Measurements from ENCODE around the gene SGIP1. TPM values are rescaled to one million over a fixed set of nuclear protein-coding genes. Genes with fewer than 3 reads are reported as not detected.
"Not testable (repeated sequence)": the region's sequence is repeated elsewhere in the genome, so short reads cannot be mapped to it uniquely, and the experiment has no call there.

The SGIP1 gene
- total RNA-seq, 1 donor from 2014 or later: not detected

DNA sequence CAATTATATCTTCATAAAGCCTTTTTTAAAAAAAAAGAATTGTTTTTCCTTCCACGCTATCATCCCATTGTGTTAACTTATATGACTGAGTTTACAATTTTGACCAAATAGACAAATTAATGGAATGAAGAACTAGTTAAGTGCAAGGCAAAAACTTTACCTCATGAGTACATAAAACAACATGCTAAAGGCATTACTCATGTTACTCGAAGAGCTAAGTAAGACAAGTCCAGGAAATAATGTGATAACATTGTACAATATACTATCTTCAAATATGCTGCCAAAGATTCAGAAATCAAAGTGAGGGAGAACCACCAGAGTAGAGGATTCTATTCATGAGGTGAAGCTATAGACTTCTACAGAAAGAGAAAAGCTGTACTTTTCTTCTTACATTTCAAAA lies 194.1 kb downstream of the SGIP1 start:
- ChIA-PET CTCF (interaction anchor here (1.5 kb wide), 1 partner anchor 282 kb away, joined by 3 read pairs; no protein-coding TSS in a partner anchor), POLR2A (no interaction called here)
- H3K27ac Mint-ChIP-seq: no peak overlapping the region
- H3K27me3 Mint-ChIP-seq: peaks cover 11% of the 10 kb centered on the region
- intact Hi-C loops (cut with micrococcal nuclease): no loop called here
- ATAC-seq (ENCODE audit: low read depth): no peak
- no peaks in the 10 kb centered on the region for H3K9me3 Mint-ChIP-seq
- no peak for DNase-seq
- peaks cover 3% of the 10 kb centered on the region for H3K4me1 Mint-ChIP-seq
- TF ChIP-seq, protein P1, sequence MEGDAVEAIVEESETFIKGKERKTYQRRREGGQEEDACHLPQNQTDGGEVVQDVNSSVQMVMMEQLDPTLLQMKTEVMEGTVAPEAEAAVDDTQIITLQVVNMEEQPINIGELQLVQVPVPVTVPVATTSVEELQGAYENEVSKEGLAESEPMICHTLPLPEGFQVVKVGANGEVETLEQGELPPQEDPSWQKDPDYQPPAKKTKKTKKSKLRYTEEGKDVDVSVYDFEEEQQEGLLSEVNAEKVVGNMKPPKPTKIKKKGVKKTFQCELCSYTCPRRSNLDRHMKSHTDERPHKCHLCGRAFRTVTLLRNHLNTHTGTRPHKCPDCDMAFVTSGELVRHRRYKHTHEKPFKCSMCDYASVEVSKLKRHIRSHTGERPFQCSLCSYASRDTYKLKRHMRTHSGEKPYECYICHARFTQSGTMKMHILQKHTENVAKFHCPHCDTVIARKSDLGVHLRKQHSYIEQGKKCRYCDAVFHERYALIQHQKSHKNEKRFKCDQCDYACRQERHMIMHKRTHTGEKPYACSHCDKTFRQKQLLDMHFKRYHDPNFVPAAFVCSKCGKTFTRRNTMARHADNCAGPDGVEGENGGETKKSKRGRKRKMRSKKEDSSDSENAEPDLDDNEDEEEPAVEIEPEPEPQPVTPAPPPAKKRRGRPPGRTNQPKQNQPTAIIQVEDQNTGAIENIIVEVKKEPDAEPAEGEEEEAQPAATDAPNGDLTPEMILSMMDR (IDR thresholded peaks at IDR 0.05): no peak
- H3K4me3 Mint-ChIP-seq: no peak overlapping the region
- no peaks in the 10 kb centered on the region for H3K36me3 Mint-ChIP-seq (ENCODE audit: low read depth)

GRCh38 chr1:66728716-66729115 lies 194.8 kb downstream of the SGIP1 start:
- intact Hi-C loops (cut with micrococcal nuclease); H3K9me3 Mint-ChIP-seq; H3K4me1 Mint-ChIP-seq; POLR2A ChIA-PET; H3K36me3 Mint-ChIP-seq (ENCODE audit: low read depth); ATAC-seq (ENCODE audit: low read depth); H3K4me3 Mint-ChIP-seq; DNase-seq; H3K27ac Mint-ChIP-seq: not testable (repeated sequence)
- CTCF ChIA-PET: interaction anchor here (1.5 kb wide), 1 partner anchor 283 kb away, joined by 3 read pairs; no protein-coding TSS in a partner anchor
- H3K27me3 Mint-ChIP-seq: peaks cover 10% of the 10 kb centered on the region

- Mint-ChIP-seq H3K36me3 (ENCODE audit: low read depth) (no peaks in the 10 kb centered on the region), H3K4me3 (no peak overlapping the region), H3K9me3 (no peaks in the 10 kb centered on the region), H3K27me3 (peaks cover 10% of the 10 kb centered on the region), H3K27ac (no peak overlapping the region), H3K4me1 (peaks cover 3% of the 10 kb centered on the region)
- TF ChIP-seq, protein P1 (IDR thresholded peaks at IDR 0.05): no peak
- ATAC-seq (ENCODE audit: low read depth): no peak
- POLR2A ChIA-PET: no interaction called here
- intact Hi-C loops (cut with micrococcal nuclease): no loop called here
- CTCF ChIA-PET: interaction anchor here (1.5 kb wide), 1 partner anchor 283 kb away, joined by 3 read pairs; no protein-coding TSS in a partner anchor
- no peak for DNase-seq
Measured at GRCh38 chr1:66729119-66729518, 195.2 kb downstream of the SGIP1 start.

- intact Hi-C loops (cut with micrococcal nuclease): no loop called here
- no peaks in the 10 kb centered on the region for H3K9me3 Mint-ChIP-seq
- ChIA-PET CTCF (no interaction called here), POLR2A (no interaction called here)
- TF ChIP-seq, protein P1 (IDR thresholded peaks at IDR 0.05): no peak
- no peak overlapping the region for H3K4me3 Mint-ChIP-seq
- no peak overlapping the region for H3K27ac Mint-ChIP-seq
- peaks cover 10% of the 10 kb centered on the region for H3K27me3 Mint-ChIP-seq
- H3K36me3 Mint-ChIP-seq (ENCODE audit: low read depth): no peaks in the 10 kb centered on the region
- DNase-seq (no peak), ATAC-seq (ENCODE audit: low read depth) (no peak)
- H3K4me1 Mint-ChIP-seq: peaks cover 3% of the 10 kb centered on the region
Measured at GRCh38 chr1:66729523-66729922, 195.6 kb downstream of the SGIP1 start.

DNA sequence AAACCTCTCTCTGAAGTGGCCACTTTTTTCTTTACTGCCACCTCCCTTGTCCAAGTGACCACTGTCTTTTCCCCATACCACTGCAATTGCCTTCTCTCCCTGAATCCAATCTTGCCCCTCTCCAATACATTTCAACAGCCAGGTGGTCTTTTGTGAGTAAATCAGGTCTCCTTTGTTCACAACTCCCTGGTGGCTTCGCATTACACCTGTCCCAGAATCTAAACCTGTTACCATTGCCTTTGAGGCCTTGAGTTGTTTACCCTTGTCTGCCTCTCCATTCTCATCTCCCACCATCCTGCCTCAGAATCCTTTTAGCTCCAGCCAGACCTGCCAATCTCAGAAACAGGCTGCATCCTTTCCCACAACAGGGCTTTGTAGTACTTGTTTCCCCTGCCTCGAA lies 196.5 kb downstream of the SGIP1 start:
- peaks cover 10% of the 10 kb centered on the region for H3K27me3 Mint-ChIP-seq
- POLR2A ChIA-PET: no interaction called here
- no peak overlapping the region for H3K27ac Mint-ChIP-seq
- H3K4me1 Mint-ChIP-seq: peaks cover 3% of the 10 kb centered on the region
- intact Hi-C loops (cut with micrococcal nuclease): no loop called here
- no peaks in the 10 kb centered on the region for H3K36me3 Mint-ChIP-seq (ENCODE audit: low read depth)
- no peaks in the 10 kb centered on the region for H3K9me3 Mint-ChIP-seq
- CTCF ChIA-PET: no interaction called here
- TF ChIP-seq, protein P1 (IDR thresholded peaks at IDR 0.05): no peak
- no peak overlapping the region for H3K4me3 Mint-ChIP-seq
- ATAC-seq (ENCODE audit: low read depth) (no peak), DNase-seq (no peak)
